GM12878 (cell line): ENCODE data around the gene PTPN14. TPM values are rescaled to one million over a fixed set of nuclear protein-coding genes. Genes with fewer than 3 reads are reported as not detected.

Experiments used
- ATAC-seq: fragments of 200-7000 bp; cut with Tn5 transposase; 3 replicates; pipeline ENCODE4 v1.9.1; 2020; ENCODE audit warnings: mild to moderate bottlenecking, moderate library complexity
- BruUV-seq: library from RNA; stranded (reverse); fragments of 400-500 nt; replicated peaks from 2 replicates; lab custom pipeline; 2021; lab: Mats Ljungman, UMichigan
- CTCF ChIA-PET: fragments of 300-600 bp; sonication (Branson Sonifier 250); formaldehyde crosslinking; extraction: SDS; loops from one replicate; lab custom pipeline; 2021; ENCODE audit warnings: inconsistent platforms; lab: Yijun Ruan, JAX
- POLR2A ChIA-PET: fragments of 350-600 bp; formaldehyde crosslinking; extraction: SDS; loops from one replicate; lab custom pipeline; 2021; ENCODE audit warnings: inconsistent platforms; lab: Charles Lee
- RAD21 ChIA-PET: fragments of 300-600 bp; sonication (Branson Sonifier 250); formaldehyde crosslinking; loops from one replicate; lab custom pipeline; 2023; ENCODE audit warnings: antibody characterized with exemption; ENCODE audit not compliant: unreplicated experiment; lab: Charles Lee
- SMC1A ChIA-PET: fragments of 300-600 bp; sonication (Branson Sonifier 250); formaldehyde crosslinking; loops from one replicate; lab custom pipeline; 2023; ENCODE audit not compliant: unreplicated experiment, uncharacterized antibody; lab: Charles Lee
- DNase-seq: peaks from one replicate; pipeline ENCODE4 v3.0.0-alpha.2; 2011; ENCODE audit warnings: low read depth, low spot score
- FAIRE-seq: peaks from 3 replicates; lab custom pipeline; 2011; peaks lifted over from hg19 to GRCh38; lab: Jason Lieb, UNC
- H2AFZ ChIP-seq: 2 replicates; pipeline ENCODE4 v1.6.0; 2011; ENCODE audit warnings: low read depth, low read length, control low read depth; ENCODE audit not compliant: control insufficient read depth
- H3K27ac ChIP-seq: 2 replicates; pipeline ENCODE4 v1.5.1; 2011; ENCODE audit warnings: control low read depth; ENCODE audit not compliant: control insufficient read depth, insufficient read depth
- H3K27me3 ChIP-seq, 2 experiments: replicated peaks in 1 of 2; 2 replicates each; pipeline versions ENCODE4 v1.6.0 to v1.6.1; 2011; ENCODE audit warnings: low read length in 1 of 2; ENCODE audit not compliant: control insufficient read depth in 2 of 2, insufficient read depth in 2 of 2
- H3K36me3 ChIP-seq, 2 experiments: 2 replicates each; pipeline ENCODE4 v1.5.1; 2011; ENCODE audit warnings: low read length in 1 of 2; ENCODE audit not compliant: control insufficient read depth in 2 of 2, insufficient read depth in 2 of 2
- H3K4me1 ChIP-seq: 2 replicates; pipeline ENCODE4 v1.6.1; 2011; ENCODE audit warnings: mild to moderate bottlenecking, low read length, moderate library complexity, mixed read lengths; ENCODE audit not compliant: control insufficient read depth, insufficient read depth
- H3K4me2 ChIP-seq: 2 replicates; pipeline ENCODE4 v1.6.0; 2011; ENCODE audit warnings: control low read depth; ENCODE audit not compliant: control insufficient read depth, insufficient read depth
- H3K4me3 ChIP-seq: fragments of 200-600 bp; sonication (generic); 2 replicates; pipeline ENCODE4 v1.5.1; 2016
- H3K79me2 ChIP-seq: 2 replicates; pipeline ENCODE4 v1.6.0; 2011; ENCODE audit warnings: low read length; ENCODE audit not compliant: control insufficient read depth, insufficient read depth
- H3K9ac ChIP-seq: 2 replicates; pipeline ENCODE4 v1.8.0; 2011; ENCODE audit warnings: low read length, control low read depth, mixed read lengths; ENCODE audit not compliant: control insufficient read depth, insufficient read depth
- H3K9me3 ChIP-seq: replicated peaks from 3 replicates; pipeline ENCODE4 v1.5.1; 2011; ENCODE audit warnings: mild to moderate bottlenecking, low read length; ENCODE audit not compliant: control insufficient read depth, insufficient read depth
- H4K20me1 ChIP-seq: 2 replicates; pipeline ENCODE4 v1.6.0; 2011; ENCODE audit not compliant: control insufficient read depth, insufficient read depth
- CBX3 ChIP-seq: fragments of 200-600 bp; sonication (generic); IDR thresholded peaks from 2 replicates; pipeline ENCODE4 v1.6.1; 2016; ENCODE audit warnings: low read depth, borderline replicate concordance
- CHD1 ChIP-seq: IDR thresholded peaks from 2 replicates; pipeline ENCODE4 v1.6.1; 2012; ENCODE audit warnings: low read depth, low read length, improper control_type of control experiment
- ELK1 ChIP-seq: IDR thresholded peaks from 2 replicates; pipeline ENCODE4 v1.6.1; 2012; ENCODE audit warnings: low read depth, low read length, improper control_type of control experiment
- GABPA ChIP-seq: IDR thresholded peaks from 2 replicates; pipeline ENCODE4 v1.6.1; 2014; ENCODE audit warnings: antibody characterized with exemption, low read depth, mild to moderate bottlenecking, inconsistent platforms
- JUND ChIP-seq: IDR thresholded peaks from 2 replicates; pipeline ENCODE4 v1.6.1; 2012; ENCODE audit warnings: low read depth, mild to moderate bottlenecking, low read length, improper control_type of control experiment, moderate library complexity
- KLF5 ChIP-seq: fragments of 450-650 bp; IDR thresholded peaks from 2 replicates; pipeline ENCODE4 v1.6.1; 2014; ENCODE audit warnings: mild to moderate bottlenecking; ENCODE audit not compliant: partially characterized antibody
- MTA3 ChIP-seq: IDR thresholded peaks from 2 replicates; pipeline ENCODE4 v1.6.1; 2012; ENCODE audit warnings: low read length, inconsistent platforms, borderline replicate concordance
- PAX5 ChIP-seq: IDR thresholded peaks from 2 replicates; pipeline ENCODE4 v1.6.1; 2011; ENCODE audit warnings: low read depth, low read length, borderline replicate concordance
- POLR2AphosphoS5 ChIP-seq: IDR thresholded peaks from 2 replicates; pipeline ENCODE4 v1.6.1; 2011; ENCODE audit warnings: mild to moderate bottlenecking, low read length, inconsistent platforms
- RAD51 ChIP-seq: fragments of 450-650 bp; IDR thresholded peaks from 2 replicates; pipeline ENCODE4 v1.6.1; 2016; ENCODE audit warnings: moderate library complexity, mild to moderate bottlenecking, inconsistent platforms
- SREBF1 ChIP-seq: IDR thresholded peaks from 2 replicates; pipeline ENCODE4 v1.6.1; 2012; ENCODE audit warnings: mild to moderate bottlenecking, low read length
- STAT3 ChIP-seq: IDR thresholded peaks from 2 replicates; pipeline ENCODE4 v1.6.1; 2011; ENCODE audit warnings: low read depth, low read length, improper control_type of control experiment
- SUPT20H ChIP-seq: IDR thresholded peaks from 2 replicates; pipeline ENCODE4 v1.6.1; 2011; ENCODE audit warnings: low read depth, mild to moderate bottlenecking, low read length, moderate library complexity, borderline replicate concordance; ENCODE audit not compliant: control insufficient read depth
- TAF1 ChIP-seq: IDR thresholded peaks from 2 replicates; pipeline ENCODE4 v1.6.1; 2011; ENCODE audit warnings: mild to moderate bottlenecking, low read depth, low read length, borderline replicate concordance
- WRNIP1 ChIP-seq: IDR thresholded peaks from 2 replicates; pipeline ENCODE4 v1.6.1; 2011; ENCODE audit warnings: low read depth, low read length, improper control_type of control experiment, borderline replicate concordance
- ZNF217 ChIP-seq: fragments of 450-650 bp; IDR thresholded peaks from 2 replicates; pipeline ENCODE4 v1.6.1; 2017; ENCODE audit warnings: antibody characterized with exemption, mild to moderate bottlenecking
- WGBS: methylation state at CpG from one replicate; pipeline ENCODE4 v1.1.6; 2016; ENCODE audit warnings: low lambda C conversion rate; ENCODE audit not compliant: insufficient replicate concordance, insufficient coverage; ENCODE audit errors: missing lambda C conversion rate; 5-methylcytosine and 5-hydroxymethylcytosine counted together
- in situ Hi-C: fragments of 300-500 bp; cut with MboI; formaldehyde crosslinking; loops from 9 replicates; pipeline ENCODE4 v1.14.3; 2018; ENCODE audit warnings: mixed read lengths
- intact Hi-C: fragments of 100-400 bp; cut with micrococcal nuclease; formaldehyde crosslinking; loops from one replicate; pipeline ENCODE4 v1.14.2; 2022; ENCODE audit not compliant: unreplicated experiment
- polyA plus RNA-seq, 11 experiments: library from polyadenylated mRNA; depleted of rRNA in 4 of 11; unstranded in 6 of 11; stranded (reverse) in 5 of 11; fragments of >200 nt; fragmentation: Nextera tagmentation in 4 of 11; fragmentation: Illumina TruSeq in 1 of 11; extraction: Ambion mirVana in 4 of 11; extraction: Trizol in 1 of 11; gene quantifications; 1 replicate in 1 of 11; 2 replicates in 10 of 11; pipeline versions ENCODE4 v1.2.1 to v1.2.3, GENCODE V29; 2011 to 2016; ENCODE audit warnings: inconsistent platforms in 2 of 11, missing spikeins in 2 of 11, low read depth in 1 of 11
- total RNA-seq, 4 experiments: library from RNA; depleted of rRNA in 3 of 4; stranded (reverse); fragments of >200 nt in 3 of 4; fragmentation: Illumina TruSeq in 1 of 4; extraction: Trizol in 1 of 4; gene quantifications; 2 replicates each; pipeline versions ENCODE4 v1.2.1 to v1.2.3, GENCODE V29; 2013 to 2021
- TF ChIP-seq, protein P1 (sequence below): fragments of 450-650 bp; conservative IDR thresholded peaks from 2 replicates; pipeline ENCODE4 v1.6.1; 2017; ENCODE audit warnings: mild to moderate bottlenecking, moderate library complexity

PTPN14 gene
- total and polyA plus RNA-seq, 10 of the 15 experiments (the other 5 are each of a cell fraction or from before 2014, with no cell fraction given) = 0.05 to 5.1 (median 0.44) TPM

- Histone ChIP-seq H3K4me2 (no peak overlapping the region), H3K27me3 (no peaks in the 10 kb centered on the region; a peak in 1 of 4 replicates), H3K79me2 (no peaks in the 10 kb centered on the region), H2AFZ (no peak overlapping the region), H4K20me1 (no peaks in the 10 kb centered on the region), H3K4me3 (no peak overlapping the region), H3K27ac (no peak overlapping the region), H3K4me1 (no peaks in the 10 kb centered on the region), H3K9ac (no peak overlapping the region), H3K9me3 (no peaks in the 10 kb centered on the region), H3K36me3 (no peaks in the 10 kb centered on the region)
- no peak for FAIRE-seq
- ChIA-PET POLR2A (no interaction called here), CTCF (no interaction called here), SMC1A (no interaction called here), RAD21 (no interaction called here)
- no TSS peak for BruUV-seq
- intact Hi-C loops (no loop called here), in situ Hi-C loops (no loop called here)
- no peak for ATAC-seq
- DNase-seq = no peak
- TF ChIP-seq KLF5 (no peak), TAF1 (no peak), CBX3 (no peak), PAX5 (no peak), ZNF217 (no peak), JUND (no peak), SREBF1 (no peak), POLR2AphosphoS5 (no peak), CHD1 (no peak), SUPT20H (no peak), MTA3 (no peak), STAT3 (no peak), WRNIP1 (no peak), RAD51 (no peak), GABPA (no peak), ELK1 (no peak)
- TF ChIP-seq, protein P1, sequence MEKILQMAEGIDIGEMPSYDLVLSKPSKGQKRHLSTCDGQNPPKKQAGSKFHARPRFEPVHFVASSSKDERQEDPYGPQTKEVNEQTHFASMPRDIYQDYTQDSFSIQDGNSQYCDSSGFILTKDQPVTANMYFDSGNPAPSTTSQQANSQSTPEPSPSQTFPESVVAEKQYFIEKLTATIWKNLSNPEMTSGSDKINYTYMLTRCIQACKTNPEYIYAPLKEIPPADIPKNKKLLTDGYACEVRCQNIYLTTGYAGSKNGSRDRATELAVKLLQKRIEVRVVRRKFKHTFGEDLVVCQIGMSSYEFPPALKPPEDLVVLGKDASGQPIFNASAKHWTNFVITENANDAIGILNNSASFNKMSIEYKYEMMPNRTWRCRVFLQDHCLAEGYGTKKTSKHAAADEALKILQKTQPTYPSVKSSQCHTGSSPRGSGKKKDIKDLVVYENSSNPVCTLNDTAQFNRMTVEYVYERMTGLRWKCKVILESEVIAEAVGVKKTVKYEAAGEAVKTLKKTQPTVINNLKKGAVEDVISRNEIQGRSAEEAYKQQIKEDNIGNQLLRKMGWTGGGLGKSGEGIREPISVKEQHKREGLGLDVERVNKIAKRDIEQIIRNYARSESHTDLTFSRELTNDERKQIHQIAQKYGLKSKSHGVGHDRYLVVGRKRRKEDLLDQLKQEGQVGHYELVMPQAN = no peak
- WGBS = 19% methylated on average over 1 of the region's 1 CpG
These were observed 39.8 kb downstream of the PTPN14 start for GRCh38 chr1:214511639-214511998.
